GM18499 (cell line): ENCODE results near the gene CSNK1A1.
A peak's percentile ranks its signal among the peaks of the same experiment; 100 is the strongest.

Source experiments
- ATAC-seq: cut with Tn5 transposase; IDR thresholded peaks from one replicate; pipeline ENCODE4 v1.9.1; 2021; ENCODE audit warnings: moderate number of reproducible peaks; ENCODE audit not compliant: insufficient read depth, unreplicated experiment

CSNK1A1 gene

GRCh38 chr5:149575131-149575530 is 23.9 kb upstream of the CSNK1A1 start:
- ATAC-seq = no peak

GRCh38 chr5:149572576-149573231 is 21.5 kb upstream of the CSNK1A1 start:
- ATAC-seq = no peak

- no peak for ATAC-seq
These were observed 20.9 kb upstream of the CSNK1A1 start for GRCh38 chr5:149572170-149572569.

- no peak for ATAC-seq
These were observed 16.0 kb upstream of the CSNK1A1 start for GRCh38 chr5:149567226-149567625.

- peak; percentile 87 for ATAC-seq
These were observed 13.4 kb upstream of the CSNK1A1 start for GRCh38 chr5:149564542-149565140.

GRCh38 chr5:149563466-149563865 is 12.2 kb upstream of the CSNK1A1 start:
- no peak for ATAC-seq

GRCh38 chr5:149561848-149562247 is 10.6 kb upstream of the CSNK1A1 start:
- no peak for ATAC-seq

GRCh38 chr5:149559706-149560105 is 8.5 kb upstream of the CSNK1A1 start:
- ATAC-seq = no peak

- no peak for ATAC-seq
These were observed 1.4 kb upstream of the CSNK1A1 start for GRCh38 chr5:149552553-149553160.

GRCh38 chr5:149552038-149552494 is 827 bp upstream of the CSNK1A1 start:
- ATAC-seq = no peak

GRCh38 chr5:149550594-149551226 is 529 bp downstream of the CSNK1A1 start:
- ATAC-seq = no peak

- no peak for ATAC-seq
These were observed 1.0 kb downstream of the CSNK1A1 start for GRCh38 chr5:149550268-149550583.

GRCh38 chr5:149549461-149550267 is 1.6 kb downstream of the CSNK1A1 start:
- no peak for ATAC-seq

GRCh38 chr5:149546974-149547373 is 4.3 kb downstream of the CSNK1A1 start:
- no peak for ATAC-seq

- no peak for ATAC-seq
These were observed 5.9 kb downstream of the CSNK1A1 start for GRCh38 chr5:149545327-149545726.

GRCh38 chr5:149544028-149544420 is 7.2 kb downstream of the CSNK1A1 start:
- ATAC-seq = no peak

GRCh38 chr5:149543361-149544027 is 7.7 kb downstream of the CSNK1A1 start:
- no peak for ATAC-seq

- no peak for ATAC-seq
These were observed 9.3 kb downstream of the CSNK1A1 start for GRCh38 chr5:149541893-149542292.

- no peak for ATAC-seq
These were observed 11.2 kb downstream of the CSNK1A1 start for GRCh38 chr5:149540089-149540488.

GRCh38 chr5:149537374-149537975 is 13.8 kb downstream of the CSNK1A1 start:
- no peak for ATAC-seq
